C1 segment of cervical spinal cord (tissue), 14 donors: ENCODE data around the gene MLH3.

ENCODE experiments used
- DNase-seq, 14 donors: peaks; one replicate each; lab custom pipeline; 2025; lab: John Stamatoyannopoulos, UW

The MLH3 gene

DNA sequence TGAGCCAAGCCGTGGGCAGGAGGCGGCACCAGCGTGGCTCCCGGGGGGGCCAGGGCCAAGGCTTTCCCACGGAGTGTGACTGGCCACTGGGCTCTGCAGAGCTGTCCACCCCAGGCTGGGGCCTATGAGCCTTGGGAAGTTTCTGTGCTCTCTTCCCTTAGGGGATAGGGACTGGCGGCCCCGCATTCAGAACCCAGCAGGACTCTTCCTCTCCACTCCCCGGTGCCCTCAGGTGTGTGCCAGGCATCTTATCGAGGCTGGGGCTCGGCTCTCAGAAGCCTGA lies 66.3 kb downstream of the MLH3 start:
- no peak for DNase-seq

DNA sequence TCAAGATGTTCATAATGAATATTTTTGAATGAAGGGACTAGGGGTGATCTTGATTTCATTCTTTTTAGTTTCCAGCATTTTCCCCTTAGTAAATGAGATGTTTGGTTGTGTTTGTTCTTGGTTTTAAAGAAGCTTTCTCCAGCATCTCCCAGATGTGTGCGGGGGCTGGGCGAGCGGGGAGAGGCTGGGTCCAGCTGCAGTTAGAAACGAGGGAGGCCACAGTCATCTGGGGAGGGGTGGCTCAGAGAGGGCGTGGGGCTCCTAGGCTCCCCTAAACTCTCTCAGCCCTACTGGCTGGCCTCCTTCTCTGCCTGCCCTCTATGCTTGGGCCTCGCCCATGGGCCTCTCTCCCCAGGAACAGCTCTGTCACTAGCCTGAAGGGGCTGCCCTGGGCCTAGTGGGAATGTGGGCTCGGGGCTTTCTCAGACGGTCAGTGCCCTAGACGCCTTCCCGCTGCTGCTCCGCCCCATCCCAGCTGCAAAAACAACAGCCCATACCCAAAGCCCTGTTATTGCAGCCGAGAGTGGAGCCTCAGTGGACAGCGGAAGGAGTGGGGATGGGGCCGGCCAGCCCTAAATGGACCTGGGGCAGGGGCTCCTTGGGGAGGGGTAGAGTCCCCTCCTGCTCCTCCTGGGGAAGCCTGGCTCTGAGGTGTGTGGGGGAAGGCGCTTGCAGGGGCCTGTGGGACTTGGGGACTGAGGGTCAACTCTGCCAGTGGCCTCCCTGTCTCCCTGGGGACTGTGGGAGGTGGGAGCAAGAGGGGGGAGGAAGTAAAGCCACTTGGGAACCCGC lies 66.8 kb downstream of the MLH3 start:
- DNase-seq: no peak

DNA sequence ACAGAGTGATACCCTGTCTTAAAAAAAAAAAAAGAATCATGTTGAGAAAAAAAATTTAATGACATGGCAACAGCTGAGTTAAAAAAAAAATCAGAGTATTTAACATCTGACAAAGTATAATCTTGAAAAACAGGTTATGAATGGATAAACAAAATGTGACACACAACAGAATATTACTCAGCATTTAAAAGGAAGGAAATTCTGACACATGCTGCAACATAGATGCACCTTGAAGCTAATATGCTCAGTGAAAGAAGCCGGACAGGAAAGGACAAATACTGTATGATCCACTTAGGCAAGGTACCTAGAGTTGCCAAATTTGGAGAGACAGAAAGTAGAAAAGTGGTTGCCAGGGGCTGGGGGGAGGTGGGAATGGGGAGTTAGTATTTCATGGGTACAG lies 67.9 kb downstream of the MLH3 start:
- no peak for DNase-seq

DNA sequence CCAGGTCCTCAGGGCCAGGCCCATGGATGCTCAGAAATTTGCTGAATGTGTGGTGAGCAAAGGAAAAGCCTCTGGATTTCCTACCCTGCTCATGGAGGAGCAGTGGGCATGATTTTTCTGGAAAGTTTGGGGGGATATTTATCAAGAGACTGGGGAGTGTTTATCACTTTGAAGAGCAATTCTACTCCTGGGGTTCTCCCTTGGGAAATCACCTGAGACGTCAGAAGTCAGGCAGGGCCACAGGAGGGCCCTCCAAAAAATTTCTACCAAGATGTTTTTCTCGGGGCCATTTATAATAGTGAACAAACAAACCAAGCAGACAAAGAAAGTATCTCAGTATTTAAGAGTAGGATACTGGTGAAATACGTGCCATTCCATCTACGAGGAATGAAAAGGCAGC lies 68.6 kb downstream of the MLH3 start:
- no peak for DNase-seq

DNA sequence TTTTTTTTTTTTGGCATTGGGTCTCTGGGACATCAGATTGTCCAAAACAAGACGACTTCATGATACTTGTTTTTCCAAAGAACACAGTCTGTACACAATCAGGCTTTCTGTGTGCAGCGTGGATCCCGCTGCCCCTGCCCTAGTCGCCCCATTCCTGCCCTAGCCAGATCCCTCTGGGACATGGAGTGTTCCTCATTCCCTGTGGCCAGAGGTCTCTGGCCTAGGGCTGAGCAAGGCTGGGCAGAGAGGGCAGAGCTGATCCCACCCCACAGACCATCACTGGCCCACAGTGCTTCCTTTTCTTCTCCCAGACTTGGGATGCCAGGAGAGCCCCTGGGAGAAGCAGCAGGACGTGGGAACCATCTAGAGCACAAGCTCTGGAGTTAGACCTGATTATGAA lies 69.4 kb downstream of the MLH3 start:
- no peak for DNase-seq

DNA sequence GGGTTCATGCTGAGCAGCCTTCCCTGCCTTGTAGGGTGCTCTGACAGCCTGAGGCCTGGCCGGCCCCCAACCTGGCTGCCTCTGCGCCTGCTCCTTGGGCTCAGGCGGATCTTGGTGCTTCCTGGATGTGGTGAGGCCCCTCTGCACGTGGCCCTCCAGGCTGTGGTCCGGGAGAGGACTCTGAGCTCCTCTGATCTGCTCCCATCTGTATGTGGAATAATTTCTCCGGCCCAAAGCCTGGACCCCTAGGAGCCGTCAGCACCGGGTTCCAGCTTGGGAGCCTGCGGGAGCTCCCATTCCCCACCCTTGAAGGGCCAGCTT lies 69.8 kb downstream of the MLH3 start:
- DNase-seq: no peak

DNA sequence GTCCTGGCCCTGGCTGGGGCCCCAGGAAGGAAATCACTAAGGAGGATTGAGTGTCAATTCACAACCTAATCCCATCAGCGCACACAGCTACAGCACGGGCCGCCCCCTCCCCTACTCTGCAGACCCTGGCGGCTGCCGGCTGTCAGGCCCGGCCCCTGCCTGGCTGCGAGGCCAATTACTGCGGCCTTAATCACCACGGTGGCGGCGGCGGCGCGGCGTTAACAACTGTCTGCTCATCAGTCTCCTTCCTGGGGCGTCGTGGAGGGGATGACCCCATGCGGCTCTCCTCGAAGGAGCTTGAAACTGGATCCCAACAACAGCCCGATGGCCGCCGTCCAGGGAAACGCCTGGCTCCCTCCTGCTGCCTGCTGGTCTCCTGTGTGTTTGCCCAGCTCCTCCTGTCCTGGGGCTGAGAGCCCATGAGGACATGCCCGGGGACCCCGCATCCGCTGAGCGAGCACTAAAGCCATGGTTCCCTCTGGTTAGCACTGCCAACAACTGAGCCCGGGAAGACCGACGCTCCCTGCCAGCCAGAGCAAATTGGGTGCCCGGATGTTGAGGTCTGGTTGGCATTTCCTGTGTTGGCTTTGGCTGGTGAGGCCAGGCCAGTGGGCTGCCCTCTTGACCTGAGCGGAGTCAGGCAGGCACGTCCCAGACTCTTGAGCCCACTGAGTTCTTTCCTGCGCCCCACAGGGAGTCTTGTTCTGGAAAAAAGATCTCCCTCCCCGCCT lies 70.4 kb downstream of the MLH3 start:
- peak in 1 of 14 donors; percentile 10 for DNase-seq

DNA sequence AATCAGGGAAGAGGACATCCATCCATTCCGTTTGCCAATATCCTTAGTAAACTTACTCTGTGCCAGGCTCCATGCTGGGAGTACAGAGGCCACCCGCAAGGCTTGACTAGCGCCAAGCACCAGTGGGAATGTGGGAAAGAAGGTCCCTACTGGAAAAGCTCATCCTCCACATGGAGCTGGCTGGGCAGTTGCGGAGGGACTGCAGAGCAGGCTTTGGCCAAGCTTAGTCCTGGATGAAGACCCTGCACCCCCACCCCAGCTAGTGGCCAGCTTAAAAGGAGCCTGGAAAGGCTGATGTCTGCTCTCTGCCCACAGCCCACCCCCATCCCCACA lies 70.9 kb downstream of the MLH3 start:
- no peak for DNase-seq

DNA sequence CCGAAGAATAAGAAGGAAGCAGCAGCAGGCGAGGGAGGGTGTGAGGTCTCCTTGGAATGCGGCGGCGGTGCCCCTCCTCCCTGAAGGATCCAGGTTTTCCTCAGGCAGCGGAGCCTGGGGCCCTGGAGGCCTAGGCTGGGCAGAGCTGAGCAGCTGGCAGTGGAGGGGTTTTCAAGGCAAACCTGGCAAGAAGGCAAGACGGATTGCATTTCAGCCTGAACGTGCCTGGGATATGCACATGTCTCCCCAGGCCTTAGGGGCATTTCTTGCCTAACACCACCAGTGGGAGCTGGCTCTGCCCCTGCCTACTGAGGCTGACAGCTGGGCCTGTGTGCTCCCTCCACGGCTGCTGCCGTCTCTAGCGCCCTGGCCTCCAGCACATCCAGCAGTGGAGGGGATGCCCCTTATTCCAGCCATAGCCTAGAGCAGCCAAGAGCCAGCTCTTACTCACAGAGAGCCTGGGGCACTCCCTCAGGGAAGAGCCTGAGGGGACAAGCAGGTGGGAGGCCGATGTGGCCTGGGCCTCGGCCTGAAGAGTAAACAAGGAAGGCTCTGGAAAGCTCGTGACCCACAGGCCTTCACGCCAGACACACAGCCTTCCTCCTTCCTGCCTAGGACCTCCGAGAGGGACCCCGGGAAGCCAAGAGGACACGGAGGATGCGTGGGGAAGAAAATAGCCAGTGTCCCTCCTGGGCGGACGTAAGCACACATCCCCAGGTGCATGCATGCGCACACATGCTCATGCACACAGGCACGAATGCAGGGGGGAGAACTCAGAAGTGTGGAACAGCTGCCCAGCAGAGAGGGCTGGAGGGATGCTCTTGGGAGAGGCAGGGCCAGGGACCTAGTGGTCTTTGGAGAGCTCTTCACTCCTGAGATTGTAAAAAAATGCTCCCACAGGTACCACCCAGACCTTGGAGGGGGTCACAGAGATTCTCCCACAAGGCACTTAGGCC lies 71.5 kb downstream of the MLH3 start:
- no peak for DNase-seq

DNA sequence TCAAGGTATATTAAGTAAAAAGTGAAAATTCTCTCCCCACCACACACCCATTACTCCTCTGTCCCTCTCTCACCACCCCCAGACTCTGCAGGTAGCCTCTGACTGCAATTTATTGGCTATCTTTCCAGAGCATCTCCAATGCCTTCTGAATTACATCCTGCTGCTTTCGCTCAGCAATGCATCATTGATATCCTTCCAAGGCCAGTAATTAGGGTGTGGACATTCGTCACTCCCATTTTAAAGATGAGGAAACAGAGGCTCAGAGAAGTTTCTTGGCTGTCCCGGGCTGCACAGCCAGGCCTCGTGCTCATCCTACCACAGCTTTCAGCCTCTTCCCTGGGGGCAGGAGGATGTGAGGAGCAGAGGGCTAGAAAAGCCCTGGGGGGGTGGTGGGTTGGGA lies 72.2 kb downstream of the MLH3 start:
- no peak for DNase-seq

DNA sequence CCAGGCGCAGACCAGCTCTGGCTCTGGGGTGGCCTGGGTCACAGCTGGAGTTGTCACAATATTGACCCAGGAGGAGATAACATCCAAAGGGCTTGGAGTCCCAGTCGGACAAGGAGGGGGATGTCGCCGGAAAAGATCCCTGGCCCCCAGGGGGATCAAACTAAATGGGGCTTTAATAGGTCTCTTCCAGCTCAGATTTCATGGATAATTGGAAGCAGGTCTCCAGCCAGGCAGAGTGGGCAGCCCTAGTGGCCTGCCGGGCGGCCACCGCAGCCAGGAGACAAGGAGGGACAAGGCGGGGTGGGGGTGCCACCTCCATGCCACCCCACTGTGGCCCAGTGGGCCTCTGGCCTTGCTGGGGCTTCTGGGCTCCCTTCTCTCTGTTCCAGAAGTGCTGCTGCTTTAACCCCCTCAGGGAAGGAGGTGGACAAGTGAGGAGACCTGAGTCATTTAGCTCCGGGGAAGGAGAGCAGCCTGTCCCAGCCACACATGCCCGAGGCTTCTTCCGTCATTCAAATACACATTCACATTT lies 72.8 kb downstream of the MLH3 start:
- no peak for DNase-seq

DNA sequence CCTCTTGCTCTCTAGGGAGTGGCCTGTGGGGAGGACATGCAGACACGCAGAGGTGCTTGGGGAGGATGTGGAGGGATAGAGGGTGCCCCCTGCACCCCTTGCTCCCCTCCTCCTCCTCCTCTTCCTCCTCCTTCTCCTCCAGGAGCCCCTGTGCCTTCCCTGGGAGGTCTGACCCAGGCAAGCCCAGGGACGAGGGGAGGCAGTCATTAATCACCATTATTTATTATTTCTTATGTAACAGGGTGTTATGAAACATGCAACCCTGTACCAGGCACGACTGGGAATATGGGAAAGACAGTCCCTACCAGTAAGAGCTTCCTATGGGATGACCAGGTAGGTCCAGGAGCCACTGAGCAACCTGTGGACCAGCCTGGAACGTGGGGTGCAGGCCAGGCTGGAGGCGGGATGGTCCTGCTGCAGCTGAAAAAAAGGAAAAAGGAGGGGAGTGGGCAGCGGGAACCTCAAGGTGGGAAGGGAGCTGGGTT lies 73.3 kb downstream of the MLH3 start:
- DNase-seq: no peak

DNA sequence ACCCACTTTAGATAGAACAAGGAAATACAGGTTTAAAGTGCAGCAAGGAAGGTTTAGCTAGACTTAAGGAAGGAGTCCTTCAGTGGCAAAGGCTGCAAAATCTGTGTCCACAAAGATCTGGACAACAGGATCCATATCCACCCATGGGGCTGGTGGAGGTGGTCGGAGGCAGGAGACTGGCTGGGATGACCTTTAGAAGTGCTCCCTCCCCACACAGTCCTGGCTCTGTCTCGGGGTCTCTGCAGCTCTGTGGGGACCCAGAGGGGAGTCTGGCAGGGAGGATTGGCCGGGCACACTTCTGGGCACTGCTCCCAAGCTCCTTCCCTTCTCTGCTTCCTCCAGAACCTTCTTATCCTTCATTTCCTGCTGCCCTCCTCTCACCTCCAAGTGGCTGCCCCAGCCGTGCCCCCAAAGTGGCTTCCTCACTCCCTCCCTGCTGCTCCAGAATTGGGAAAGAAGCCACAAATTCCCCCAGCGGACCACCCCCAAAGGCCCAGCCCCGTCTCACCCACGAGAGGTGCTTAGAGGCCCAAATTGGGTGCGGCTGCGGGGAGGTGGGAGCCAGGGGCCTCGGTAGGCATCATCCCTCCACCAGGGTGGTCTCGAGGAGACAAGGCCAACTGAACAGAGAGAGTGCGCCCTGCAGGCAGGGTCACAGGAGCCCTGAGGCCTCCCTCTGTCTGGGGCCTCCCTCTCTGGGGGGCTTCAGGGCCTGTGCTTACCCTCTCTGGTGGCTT lies 73.9 kb downstream of the MLH3 start:
- no peak for DNase-seq

DNA sequence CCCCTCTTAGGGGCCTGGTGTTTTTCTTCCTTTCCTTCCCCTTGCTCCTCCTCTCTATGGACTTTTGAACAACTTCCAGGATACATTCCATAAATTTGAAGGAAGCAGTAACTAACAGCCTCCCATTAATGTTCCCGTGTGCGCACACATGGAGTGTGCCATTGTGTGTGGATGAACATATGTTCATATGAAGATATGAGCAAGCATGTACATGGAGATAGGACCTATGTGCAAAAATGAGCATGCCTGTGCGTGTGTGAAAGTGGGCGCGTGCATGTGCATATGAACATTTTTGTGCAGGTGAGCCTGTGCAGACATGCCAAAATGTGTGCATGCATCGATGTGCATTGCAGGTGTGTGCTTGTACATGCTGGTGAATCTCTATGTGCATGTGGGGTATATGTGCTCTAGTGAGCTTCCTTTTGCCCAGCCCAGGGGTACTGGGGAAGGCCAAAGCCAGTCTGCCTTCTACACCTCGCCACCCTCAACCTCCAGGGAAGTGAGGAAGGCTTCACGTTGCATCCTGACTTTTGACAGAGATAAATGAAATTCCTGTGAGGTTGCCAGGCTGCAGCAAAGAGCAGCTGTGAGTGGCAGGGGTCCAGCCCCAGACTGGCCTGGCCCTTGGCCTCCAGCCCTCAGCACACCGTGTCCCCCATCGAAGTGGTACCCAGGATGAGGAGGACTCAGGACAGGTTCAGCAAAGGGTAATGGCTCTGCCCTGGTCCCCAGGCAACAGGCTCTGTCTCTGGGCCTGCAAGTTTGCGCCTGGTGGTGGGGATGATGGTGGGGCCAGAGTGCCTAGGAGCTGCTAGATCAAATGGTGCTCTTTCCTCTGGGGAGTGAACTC lies 74.8 kb downstream of the MLH3 start:
- no peak for DNase-seq

DNA sequence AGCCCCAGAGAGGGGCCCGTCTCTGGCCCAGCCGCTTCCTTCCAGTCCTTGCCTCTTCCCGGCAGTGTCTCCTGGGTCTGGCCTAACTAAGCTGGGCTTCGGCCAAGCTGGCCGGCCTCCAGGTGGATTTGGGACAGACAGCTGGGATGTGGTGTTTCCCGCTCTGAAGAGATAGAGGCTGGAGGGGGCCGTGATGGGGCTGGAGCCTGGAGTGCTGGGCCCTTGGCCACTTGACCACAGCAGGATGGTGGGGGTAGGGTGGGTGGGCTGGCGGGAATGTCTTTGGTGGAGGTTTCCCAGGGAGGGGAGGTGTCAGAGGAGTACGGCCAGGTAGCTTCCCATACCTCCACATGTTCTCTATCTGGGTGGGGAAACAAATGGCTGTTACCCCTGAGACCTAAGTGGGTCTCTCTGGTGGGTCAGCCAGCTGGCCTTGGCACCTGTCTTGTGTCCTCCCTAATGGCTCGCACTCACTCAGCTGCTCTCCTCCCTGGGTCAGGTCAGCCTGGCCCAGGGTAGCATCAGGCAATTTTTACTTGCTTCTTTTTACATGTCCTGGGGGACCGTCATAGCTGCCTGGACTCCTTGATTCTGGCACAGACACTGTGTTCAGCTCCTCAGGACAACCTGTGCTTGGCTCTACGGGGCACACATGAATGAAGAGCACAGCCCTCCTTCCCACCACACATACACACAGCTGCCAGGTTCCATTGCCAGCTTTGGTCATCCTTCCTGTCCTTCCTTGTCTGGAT lies 76.0 kb downstream of the MLH3 start:
- DNase-seq: no peak

DNA sequence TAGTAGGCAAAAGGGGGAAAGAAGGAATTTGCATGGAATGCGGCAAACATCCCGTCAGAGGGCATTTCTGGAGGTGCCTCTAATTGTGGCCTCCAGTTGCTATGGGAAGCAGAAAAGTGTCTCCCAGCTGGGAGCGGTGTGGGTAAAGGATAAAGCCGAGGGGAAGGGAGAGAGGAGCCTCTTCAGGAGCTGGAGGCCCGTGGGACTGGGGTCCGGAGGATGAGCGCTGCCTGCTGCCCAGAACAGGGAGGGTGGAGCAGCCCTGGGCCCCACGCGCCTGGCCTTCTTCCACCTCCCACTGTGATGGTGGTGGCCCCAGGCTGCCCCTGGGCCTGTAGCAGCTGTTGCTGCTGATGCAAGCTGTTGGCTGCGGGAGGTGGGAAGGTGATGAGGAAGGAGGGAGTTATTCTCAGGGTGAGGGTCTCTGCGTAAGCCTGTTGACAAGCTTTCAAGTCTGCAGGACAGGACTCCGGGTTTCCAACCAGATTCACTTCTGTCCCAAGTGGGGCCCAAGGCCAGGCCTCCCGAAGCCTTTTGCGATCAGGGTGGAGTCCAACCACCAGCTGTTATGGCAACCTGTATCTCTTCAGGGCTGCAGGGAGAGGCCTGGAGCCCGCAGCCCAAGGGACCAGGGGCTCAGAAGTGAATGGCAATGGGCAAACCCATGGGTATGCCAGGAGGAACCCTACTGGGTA lies 76.8 kb downstream of the MLH3 start:
- DNase-seq: no peak

DNA sequence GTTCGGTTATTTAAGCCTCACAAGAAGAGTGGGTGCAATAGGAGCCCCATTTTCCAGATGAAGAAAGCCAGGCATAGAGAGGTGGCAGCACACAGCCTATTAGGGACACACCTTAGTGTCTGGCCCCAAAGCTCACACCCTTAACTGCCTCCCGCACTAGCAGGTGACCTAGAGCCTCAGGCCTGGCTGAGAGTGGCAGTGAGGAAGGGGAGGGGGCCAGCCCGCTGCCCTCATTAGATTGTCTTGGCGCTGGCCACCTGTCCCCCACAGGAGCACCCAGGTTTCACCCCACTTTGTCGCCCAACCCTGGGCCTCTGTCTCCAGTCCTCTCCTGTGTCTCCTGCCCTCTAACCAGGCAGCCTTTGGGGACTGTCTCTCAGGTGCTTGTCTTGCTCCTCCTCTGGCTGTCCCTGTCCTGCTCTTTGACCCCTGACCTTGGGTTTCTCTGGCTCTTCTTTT lies 77.3 kb downstream of the MLH3 start:
- DNase-seq: no peak

DNA sequence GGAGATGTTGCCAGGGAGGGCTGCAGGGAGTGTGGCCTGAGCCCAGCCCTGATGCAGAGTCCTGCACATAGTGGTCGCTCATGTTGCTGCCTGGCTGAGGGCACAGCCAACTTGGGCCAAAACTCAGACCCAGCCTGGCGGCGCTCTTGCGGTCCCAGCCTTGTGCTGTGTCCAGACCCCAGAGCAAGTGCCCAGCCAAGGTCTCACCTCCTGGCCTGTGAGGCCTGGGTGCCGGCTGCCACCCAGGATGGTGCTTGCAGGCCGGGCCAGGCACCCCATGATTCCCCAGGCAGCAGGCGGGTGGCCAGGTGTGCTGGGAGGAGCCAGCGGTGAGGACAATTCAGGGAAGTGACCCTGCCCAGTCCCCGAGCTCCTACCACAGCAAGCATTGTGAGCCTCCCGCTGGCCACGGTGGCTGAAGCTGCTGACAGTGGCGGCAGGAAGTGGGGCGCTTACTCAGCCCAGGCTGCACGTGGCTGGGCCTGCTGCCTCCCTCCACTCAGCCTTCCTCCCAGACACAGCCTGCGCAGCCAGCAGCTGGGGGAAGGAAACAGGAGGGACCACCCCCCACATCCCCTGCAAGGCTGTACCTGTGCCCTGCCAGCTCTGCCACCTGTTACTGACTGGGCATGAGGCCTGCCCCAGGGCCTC lies 78.1 kb downstream of the MLH3 start:
- no peak for DNase-seq

DNA sequence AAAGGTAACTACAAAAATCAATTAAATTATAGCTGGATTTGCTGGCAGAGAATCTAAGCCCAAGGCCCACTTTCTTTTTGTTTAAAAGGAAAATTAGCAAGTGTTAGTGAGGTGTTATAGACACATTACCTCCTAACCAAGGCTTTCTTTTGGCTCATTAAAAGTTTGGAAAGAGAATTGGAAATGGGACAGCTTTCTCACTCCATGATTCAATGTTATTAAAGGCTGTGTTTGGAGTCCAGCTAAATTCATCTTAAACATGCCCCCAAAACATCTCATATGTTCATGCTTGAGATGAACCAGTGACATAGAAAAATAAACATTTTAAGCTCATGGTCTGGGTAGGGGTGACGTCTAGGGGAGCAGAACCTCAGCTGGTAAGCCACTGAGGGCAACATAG lies 82.5 kb downstream of the MLH3 start:
- DNase-seq: no peak
